HUES6 (cell line): ENCODE measurements around the gene ABHD17A.

Experiments used
- H3K27ac ChIP-seq: 2 replicates; pipeline ENCODE4 v1.7.0; 2013; ENCODE audit warnings: low read depth, mild to moderate bottlenecking, low read length, inconsistent platforms
- H3K27me3 ChIP-seq: 2 replicates; pipeline ENCODE4 v1.6.1; 2013; ENCODE audit warnings: low read length; ENCODE audit not compliant: control insufficient read depth, insufficient read depth
- H3K36me3 ChIP-seq: 2 replicates; pipeline ENCODE4 v1.6.1; 2013; ENCODE audit warnings: low read length; ENCODE audit not compliant: control insufficient read depth, insufficient read depth
- H3K4me1 ChIP-seq: 2 replicates; pipeline ENCODE4 v1.6.1; 2013; ENCODE audit warnings: low read length; ENCODE audit not compliant: control insufficient read depth, insufficient read depth
- H3K4me3 ChIP-seq: 2 replicates; pipeline ENCODE4 v1.5.1; 2013; ENCODE audit warnings: low read depth, low read length
- H3K9ac ChIP-seq: one replicate; pipeline ENCODE4 v1.6.1; 2013; ENCODE audit warnings: mild to moderate bottlenecking, low read length
- H3K9me3 ChIP-seq: 2 replicates; pipeline ENCODE4 v1.6.1; 2013; ENCODE audit warnings: low read depth, low read length; ENCODE audit not compliant: control insufficient read depth, insufficient read depth

The ABHD17A gene

GRCh38 chr19:1843116-1843515 is 42.2 kb downstream of the ABHD17A start:
- H3K36me3 ChIP-seq, result peaks cover 7% of the 10 kb centered on the region
- no peak overlapping the region for H3K9ac ChIP-seq
- no peak overlapping the region for H3K27ac ChIP-seq

GRCh38 chr19:1841209-1841924 is 43.9 kb downstream of the ABHD17A start:
- Histone ChIP-seq H3K9me3 (no peaks in the 10 kb centered on the region), H3K27me3 (no peaks in the 10 kb centered on the region), H3K27ac (no peak overlapping the region), H3K36me3 (peaks cover 7% of the 10 kb centered on the region), H3K4me3 (no peak overlapping the region), H3K4me1 (peaks cover 8% of the 10 kb centered on the region), H3K9ac (peak overlapping the region; percentile 42)

More at GRCh38 chr19:1843116-1843515, 42.2 kb downstream of the ABHD17A start:
- Histone ChIP-seq H3K4me1 (peaks cover 10% of the 10 kb centered on the region), H3K27me3 (no peaks in the 10 kb centered on the region), H3K4me3 (no peak overlapping the region), H3K9me3 (no peaks in the 10 kb centered on the region)

- H3K36me3 ChIP-seq, result peaks cover 7% of the 10 kb centered on the region
Observed at GRCh38 chr19:1840541-1841115, 44.7 kb downstream of the ABHD17A start.

GRCh38 chr19:1839658-1840540 is 45.4 kb downstream of the ABHD17A start:
- peaks cover 8% of the 10 kb centered on the region for H3K4me1 ChIP-seq
- no peak overlapping the region for H3K27ac ChIP-seq
- no peaks in the 10 kb centered on the region for H3K27me3 ChIP-seq
- no peak overlapping the region for H3K9ac ChIP-seq
- H3K4me3 ChIP-seq, result no peak overlapping the region
- peaks cover 7% of the 10 kb centered on the region for H3K36me3 ChIP-seq
- no peaks in the 10 kb centered on the region for H3K9me3 ChIP-seq

More at GRCh38 chr19:1840541-1841115, 44.7 kb downstream of the ABHD17A start:
- Histone ChIP-seq H3K9ac (no peak overlapping the region), H3K27ac (no peak overlapping the region), H3K4me3 (no peak overlapping the region), H3K27me3 (no peaks in the 10 kb centered on the region), H3K9me3 (no peaks in the 10 kb centered on the region), H3K4me1 (peaks cover 8% of the 10 kb centered on the region)

- H3K4me3 ChIP-seq, result no peak overlapping the region
- H3K27ac ChIP-seq, result no peak overlapping the region
- H3K36me3 ChIP-seq, result peaks cover 7% of the 10 kb centered on the region
- H3K27me3 ChIP-seq, result no peaks in the 10 kb centered on the region
- peaks cover 8% of the 10 kb centered on the region for H3K4me1 ChIP-seq
- no peak overlapping the region for H3K9ac ChIP-seq
- H3K9me3 ChIP-seq, result no peaks in the 10 kb centered on the region
Observed at GRCh38 chr19:1837625-1838105, 47.6 kb downstream of the ABHD17A start.

GRCh38 chr19:1837222-1837565 is 48.1 kb downstream of the ABHD17A start:
- H3K4me3 ChIP-seq, result no peak overlapping the region
- H3K27me3 ChIP-seq, result no peaks in the 10 kb centered on the region
- H3K9ac ChIP-seq, result peak overlapping the region; percentile 2
- H3K4me1 ChIP-seq, result peaks cover 8% of the 10 kb centered on the region
- peaks cover 7% of the 10 kb centered on the region for H3K36me3 ChIP-seq
- no peaks in the 10 kb centered on the region for H3K9me3 ChIP-seq
- H3K27ac ChIP-seq, result no peak overlapping the region

- Histone ChIP-seq H3K9ac (no peak overlapping the region), H3K9me3 (no peaks in the 10 kb centered on the region), H3K27me3 (no peaks in the 10 kb centered on the region), H3K4me1 (peaks cover 8% of the 10 kb centered on the region), H3K4me3 (no peak overlapping the region), H3K27ac (no peak overlapping the region; the same call in 1 of the 2 replicates), H3K36me3 (peaks cover 7% of the 10 kb centered on the region)
Observed at GRCh38 chr19:1836458-1837221, 48.7 kb downstream of the ABHD17A start.

GRCh38 chr19:1833540-1833939 is 51.8 kb downstream of the ABHD17A start:
- peak overlapping the region; percentile 12 for H3K9ac ChIP-seq
- H3K27me3 ChIP-seq, result no peaks in the 10 kb centered on the region
- peaks cover 8% of the 10 kb centered on the region for H3K4me1 ChIP-seq
- H3K9me3 ChIP-seq, result no peaks in the 10 kb centered on the region
- no peak overlapping the region for H3K27ac ChIP-seq
- peaks cover 10% of the 10 kb centered on the region for H3K36me3 ChIP-seq
- H3K4me3 ChIP-seq, result no peak overlapping the region

GRCh38 chr19:1832046-1832663 is 53.1 kb downstream of the ABHD17A start:
- no peak overlapping the region for H3K4me3 ChIP-seq
- no peak overlapping the region for H3K27ac ChIP-seq
- no peak overlapping the region for H3K9ac ChIP-seq
- H3K36me3 ChIP-seq, result peaks cover 12% of the 10 kb centered on the region
- H3K27me3 ChIP-seq, result no peaks in the 10 kb centered on the region
- H3K9me3 ChIP-seq, result no peaks in the 10 kb centered on the region
- peaks cover 3% of the 10 kb centered on the region; the same call in 1 of the 2 replicates for H3K4me1 ChIP-seq

- no peak overlapping the region for H3K4me3 ChIP-seq
- no peaks in the 10 kb centered on the region for H3K27me3 ChIP-seq
- no peak overlapping the region for H3K27ac ChIP-seq
- H3K4me1 ChIP-seq, result peaks cover 11% of the 10 kb centered on the region
- H3K9me3 ChIP-seq, result no peaks in the 10 kb centered on the region
- H3K9ac ChIP-seq, result no peak overlapping the region
- peaks cover 13% of the 10 kb centered on the region for H3K36me3 ChIP-seq
Observed at GRCh38 chr19:1830978-1831377, 54.3 kb downstream of the ABHD17A start.
